ENCODE data around the gene ZNF724.
"Not testable (repeated sequence)": the region's sequence is repeated elsewhere in the genome, so short reads cannot be mapped to it uniquely, and the experiment has no call there.

Gene ZNF724

GRCh38 chr19:23253256-23253655, 3.1 kb upstream of the ZNF724 start:
- in situ Hi-C loops (cut with HindIII; ENCODE audit: low sequenced_read_pairs) = not testable (repeated sequence)

DNA sequence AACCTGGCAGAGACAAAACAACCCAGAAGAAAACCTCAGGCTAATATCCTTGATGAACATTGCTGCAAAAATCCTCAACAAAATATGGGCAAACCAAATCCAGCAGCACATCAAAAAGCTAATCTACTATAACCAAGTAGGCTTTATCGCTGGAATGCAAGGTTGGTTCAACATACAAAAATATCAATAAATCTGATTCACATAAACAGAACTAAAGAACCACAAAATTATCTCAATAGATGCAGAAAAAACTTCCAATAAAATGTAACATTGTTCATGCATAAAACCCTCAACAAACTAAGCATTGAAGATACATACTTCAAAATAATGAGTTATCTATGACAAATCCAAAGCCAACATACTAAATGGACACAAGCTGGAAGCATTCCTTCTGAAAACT, 8.8 kb downstream of the ZNF724 start:
- in situ Hi-C loops (cut with HindIII; ENCODE audit: low sequenced_read_pairs) = no loop called here

- in situ Hi-C loops (cut with HindIII; ENCODE audit: low sequenced_read_pairs) = no loop called here
Measured at GRCh38 chr19:23222998-23223652, 27.1 kb downstream of the ZNF724 start.

GRCh38 chr19:23203841-23204344, 46.3 kb downstream of the ZNF724 start:
- in situ Hi-C loops (cut with HindIII; ENCODE audit: low sequenced_read_pairs) = no loop called here

GRCh38 chr19:23190341-23190740, 59.9 kb downstream of the ZNF724 start:
- in situ Hi-C loops (cut with HindIII; ENCODE audit: low sequenced_read_pairs) = no loop called here

DNA sequence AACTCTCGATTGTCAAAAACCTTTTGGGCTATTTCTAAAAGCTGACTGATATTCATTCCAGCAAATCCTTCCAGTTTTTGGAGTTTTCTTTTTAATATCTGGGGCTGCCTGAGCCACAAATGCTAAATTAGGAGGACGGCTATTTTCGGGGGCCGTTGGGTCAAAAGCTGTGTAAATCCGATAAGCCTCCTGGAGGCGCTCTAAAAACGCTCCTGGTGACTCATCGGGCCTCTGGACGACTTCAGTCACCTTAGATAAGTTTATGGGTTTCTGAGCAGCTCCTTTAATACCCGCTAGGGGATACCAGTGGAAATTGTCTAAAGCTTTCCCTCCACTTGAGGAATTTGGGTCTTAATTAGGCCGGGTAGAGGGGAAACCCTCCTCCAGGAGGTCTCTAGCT, 66.9 kb downstream of the ZNF724 start:
- in situ Hi-C loops (cut with HindIII; ENCODE audit: low sequenced_read_pairs) = no loop called here

Data from DLD1 (cell line).